ENCODE results near the gene PPM1A. TPM values are rescaled to one million over a fixed set of nuclear protein-coding genes. Genes with fewer than 3 reads are reported as not detected.

Gene PPM1A
- 20.6 and 22.8 TPM in 2 replicates for total RNA-seq

DNA sequence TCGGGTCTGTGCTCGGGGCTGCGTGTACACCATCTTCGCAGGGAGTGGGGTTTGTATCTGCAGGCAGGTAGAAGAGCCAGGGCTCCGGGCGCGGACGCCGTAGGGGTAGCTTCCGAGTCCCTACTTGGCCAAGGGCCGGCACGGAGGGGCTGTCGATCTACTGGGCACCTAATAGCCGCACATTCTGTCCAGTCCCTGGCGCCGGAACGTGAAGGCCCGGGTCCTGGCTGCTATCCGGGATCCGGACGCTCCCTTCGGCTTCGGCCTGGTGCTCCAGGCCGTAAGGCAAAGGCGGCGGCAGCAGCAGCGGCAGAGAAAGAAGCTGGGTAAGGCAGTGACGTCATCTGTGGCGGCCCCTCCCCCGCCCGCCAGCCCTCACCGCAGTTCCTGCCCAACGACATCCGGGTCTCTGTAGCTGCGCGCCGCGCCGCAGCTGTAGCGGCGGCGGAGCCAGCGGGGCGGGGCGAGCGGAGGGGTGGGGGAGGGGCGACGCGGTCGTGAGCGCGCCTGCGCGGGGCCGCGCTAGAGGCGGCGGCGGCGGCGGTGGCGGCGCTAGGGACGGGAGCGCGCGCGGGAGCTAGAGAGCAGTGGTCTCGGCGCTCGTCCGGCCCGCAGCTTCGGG lies at the start of gene PPM1A:
PPM1A (plus strand) TSS at position 525 of the 622 bp plus-strand sequence. CDS start 33,483 bp downstream, outside the sequence.
- peak; percentile 36 for DNase-seq (ENCODE audit: extremely low read depth, low read depth, low spot score)

DNA sequence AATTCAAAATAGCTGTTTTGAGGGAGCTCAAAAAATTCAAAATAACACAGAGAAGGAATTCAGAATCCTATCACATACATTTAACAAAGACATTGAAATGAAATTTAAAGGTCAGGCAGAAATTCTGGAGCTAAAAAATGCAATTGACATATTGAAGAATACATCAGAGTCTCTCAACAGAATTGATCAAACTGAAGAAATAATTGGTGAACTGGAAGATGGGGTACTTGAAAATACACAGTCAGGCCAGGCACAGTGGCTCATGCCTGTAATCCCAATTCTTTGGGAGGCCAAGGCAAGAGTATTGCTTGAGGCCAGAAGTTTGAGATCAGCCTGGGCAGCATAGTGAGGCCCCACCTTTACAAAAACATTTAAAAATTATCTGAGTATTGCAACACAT lies 49.7 kb upstream of the PPM1A start:
- DNase-seq (ENCODE audit: extremely low read depth, low read depth, low spot score) = no peak

DNA sequence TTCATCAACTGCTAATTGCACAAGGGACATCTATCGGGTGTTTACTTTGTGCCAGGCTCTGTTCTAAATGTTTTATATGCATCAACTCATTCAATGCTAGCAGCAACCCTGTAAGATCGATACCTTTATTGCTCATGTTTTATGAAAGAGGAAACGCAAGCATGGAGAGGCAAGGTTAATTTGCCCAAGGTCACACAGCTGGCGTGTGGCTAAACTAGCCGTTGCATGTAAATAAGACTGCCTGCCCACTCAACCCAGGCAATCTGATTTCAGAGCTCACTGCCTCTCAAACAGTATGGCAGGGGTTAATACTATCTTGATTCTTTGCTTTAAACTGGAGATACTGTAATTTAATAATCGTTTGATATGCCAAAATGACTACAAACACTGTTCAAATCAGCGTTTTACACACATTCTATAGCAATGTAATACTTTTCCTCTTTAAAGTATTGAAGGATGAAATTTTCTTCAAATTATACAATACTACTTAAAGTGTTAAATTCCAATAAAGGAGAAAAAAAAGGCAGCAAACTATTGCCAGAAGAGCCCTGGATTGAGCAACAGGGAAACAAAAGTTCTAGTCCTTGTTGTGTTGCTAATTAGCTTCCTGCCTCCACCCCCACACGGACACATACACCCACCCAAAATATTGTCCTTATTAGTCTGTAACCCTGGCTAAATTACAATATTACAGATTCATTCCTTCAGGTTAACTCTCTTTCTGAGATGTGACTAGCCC lies 44.7 kb upstream of the PPM1A start:
- no peak for DNase-seq (ENCODE audit: extremely low read depth, low read depth, low spot score)

DNA sequence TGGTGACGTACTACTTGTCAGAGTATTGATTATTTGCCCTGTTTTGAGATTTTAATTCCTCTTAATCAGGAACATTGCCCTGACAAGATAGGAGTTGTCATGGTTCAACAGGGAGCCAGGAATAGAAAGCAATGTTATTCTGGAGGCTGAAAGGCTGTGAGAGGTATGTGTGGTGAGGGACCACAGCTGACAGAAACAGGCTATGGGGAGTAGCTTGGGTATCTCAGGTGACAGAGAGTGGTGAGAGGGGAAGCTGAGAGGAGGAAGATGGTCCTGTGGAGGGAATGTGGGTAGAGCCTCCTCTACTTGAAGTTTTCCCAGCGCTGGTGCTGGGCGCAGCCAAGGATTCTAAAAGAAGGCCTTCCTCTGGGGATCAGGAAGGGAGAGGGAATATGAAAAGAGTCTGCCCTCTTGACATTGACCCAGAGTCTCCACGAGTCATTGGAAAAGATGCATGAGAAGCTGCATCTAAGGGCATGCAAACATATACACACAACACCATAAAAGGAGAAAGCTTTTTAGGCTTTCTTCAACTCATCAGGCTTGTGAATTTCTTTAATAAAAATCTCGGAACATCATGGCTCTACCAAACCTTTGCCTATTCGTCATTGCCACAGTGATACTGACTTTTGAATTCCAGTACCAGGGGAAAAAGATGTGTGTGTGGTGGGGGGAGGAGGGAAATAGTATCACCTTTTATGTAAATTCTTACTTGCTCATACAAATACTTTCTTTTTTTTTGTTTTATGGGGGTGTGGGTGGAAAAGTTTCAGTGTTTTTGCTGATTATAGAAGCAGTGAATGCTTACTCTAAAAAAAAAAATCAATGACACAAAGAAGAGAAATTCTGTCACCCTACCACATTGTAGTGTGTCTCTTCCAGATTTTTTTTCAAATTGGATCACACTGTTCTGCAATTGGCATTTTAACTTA lies 43.9 kb upstream of the PPM1A start:
- DNase-seq (ENCODE audit: extremely low read depth, low read depth, low spot score) = no peak

DNA sequence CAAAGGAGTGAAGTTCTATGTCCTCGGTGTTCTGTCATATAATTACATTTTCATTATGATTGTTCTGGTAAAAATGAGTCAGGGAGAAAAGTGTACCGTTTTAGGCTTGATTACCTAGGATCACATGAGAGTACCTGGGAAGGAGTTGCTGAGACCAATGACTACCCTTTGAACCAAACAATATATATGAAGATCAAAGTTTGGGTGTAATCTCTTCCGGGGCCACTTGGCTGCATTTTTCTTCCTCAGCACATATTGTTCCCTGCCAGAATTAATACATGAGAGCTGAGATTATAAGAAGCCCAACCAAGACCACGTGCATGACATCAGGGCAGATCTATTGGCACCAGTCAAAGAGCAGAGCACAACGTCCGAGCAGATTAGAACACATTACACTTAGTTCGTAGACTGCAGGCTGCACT lies 42.8 kb upstream of the PPM1A start:
- DNase-seq (ENCODE audit: extremely low read depth, low read depth, low spot score) = no peak

DNA sequence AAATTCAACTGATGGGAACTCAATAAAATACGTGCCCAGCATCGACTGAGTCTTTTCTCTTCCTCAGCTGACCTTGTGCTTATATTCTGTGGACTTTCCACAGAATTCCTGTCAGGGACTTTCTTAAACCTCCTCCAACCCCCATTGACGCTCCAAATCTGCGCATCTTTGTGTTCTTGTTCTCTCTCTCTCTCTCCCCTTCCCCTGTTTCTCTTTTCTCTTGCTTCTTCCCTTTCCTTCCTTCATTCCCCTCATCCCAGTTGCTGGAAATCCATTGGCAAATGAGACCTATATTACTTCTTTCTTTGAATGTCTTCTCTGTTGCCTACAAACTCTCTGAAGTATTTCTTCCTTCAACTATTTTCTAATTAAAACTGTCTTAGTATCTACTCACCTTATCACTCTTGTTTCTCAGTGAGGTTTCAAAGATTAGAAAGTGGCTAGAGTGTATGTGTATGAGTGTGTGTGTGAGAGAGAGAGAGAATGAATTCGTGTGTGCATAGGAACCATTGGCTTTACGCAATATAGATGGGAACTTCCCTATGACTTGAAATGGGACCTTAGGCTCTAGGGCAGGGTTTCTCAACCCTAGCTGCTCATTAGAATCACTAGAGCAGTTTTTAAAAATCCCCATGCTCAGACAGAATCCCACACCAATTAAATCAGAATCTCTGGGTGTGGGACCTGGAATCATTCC lies 42.0 kb upstream of the PPM1A start:
- no peak for DNase-seq (ENCODE audit: extremely low read depth, low read depth, low spot score)

DNA sequence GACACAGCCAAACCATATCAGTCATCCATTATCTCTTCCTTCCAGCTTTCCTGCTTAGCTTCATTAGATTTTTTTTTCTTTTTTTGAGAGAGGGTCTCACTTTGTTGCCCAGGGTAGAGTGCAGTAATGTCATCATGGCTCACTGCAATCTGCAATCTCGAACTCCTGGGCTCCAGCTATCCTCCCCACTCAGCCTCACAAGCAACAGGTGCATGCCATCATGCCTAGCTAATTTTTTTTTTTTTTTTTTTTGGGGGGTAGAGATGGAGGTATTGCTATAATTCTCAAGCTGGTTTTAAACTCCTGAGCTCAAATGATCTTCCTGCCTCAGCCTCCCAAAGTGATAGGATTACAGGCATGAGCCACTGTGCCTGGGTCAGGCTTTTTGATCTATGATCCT lies 38.3 kb upstream of the PPM1A start:
- DNase-seq (ENCODE audit: extremely low read depth, low read depth, low spot score) = no peak

DNA sequence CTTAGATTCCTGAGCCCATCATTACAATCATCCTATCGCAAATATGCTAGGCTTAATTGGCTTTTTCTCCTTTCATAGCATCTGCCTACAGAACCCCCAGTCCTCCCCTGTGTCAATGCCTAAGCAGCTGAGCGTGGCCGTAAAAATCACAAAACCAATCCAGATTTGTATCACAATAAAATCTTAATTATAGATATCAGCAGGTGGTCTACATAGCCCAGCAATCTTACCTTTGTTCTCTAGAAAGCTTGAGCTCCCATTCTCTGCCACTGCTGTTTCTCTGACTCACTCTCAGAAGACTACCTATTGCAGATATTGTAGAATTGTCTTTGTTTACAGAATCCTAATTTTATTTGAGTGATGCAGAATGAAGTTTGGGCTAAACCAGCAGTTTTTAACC lies 37.9 kb upstream of the PPM1A start:
- DNase-seq (ENCODE audit: extremely low read depth, low read depth, low spot score) = no peak

DNA sequence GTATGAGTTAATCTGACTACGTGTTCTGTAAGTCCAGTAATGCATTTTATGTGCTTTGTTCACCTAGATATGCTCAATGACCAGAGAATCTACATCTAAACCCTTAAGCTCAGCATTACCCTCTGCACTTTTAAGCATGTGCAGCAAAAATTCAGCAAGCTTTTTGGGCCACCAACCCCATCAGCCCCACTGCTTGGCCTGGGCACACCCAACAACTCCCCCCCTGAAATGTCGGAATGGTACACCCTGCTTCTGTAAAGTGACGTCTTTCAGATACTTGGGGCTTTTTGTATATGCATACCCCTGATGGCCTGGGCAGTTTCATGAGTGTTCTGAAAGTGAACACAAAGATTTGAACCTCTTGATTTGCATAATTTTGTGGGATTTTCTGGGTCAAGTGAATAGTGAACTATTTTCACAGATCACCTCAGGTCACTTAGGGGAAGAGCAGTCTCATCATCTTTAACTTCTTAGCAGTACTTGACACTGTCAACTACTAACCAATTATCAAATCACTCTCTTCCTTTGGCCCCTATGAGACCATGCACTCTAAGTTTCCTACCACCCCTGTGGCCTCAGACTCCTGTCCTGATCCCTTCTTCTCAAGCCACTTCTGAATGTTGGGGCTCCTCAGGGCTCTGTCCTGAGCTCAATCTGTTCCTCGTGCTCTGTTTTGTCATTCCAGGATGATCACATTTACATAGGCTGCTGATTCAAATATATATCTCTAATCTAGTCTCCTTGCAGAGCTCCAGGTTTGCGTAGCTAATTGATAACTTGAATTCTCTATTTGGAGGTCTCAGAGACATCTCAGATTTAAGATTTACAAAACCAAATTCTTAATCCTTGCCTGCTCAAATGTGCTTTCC lies 36.3 kb upstream of the PPM1A start:
- DNase-seq (ENCODE audit: extremely low read depth, low read depth, low spot score) = no peak

DNA sequence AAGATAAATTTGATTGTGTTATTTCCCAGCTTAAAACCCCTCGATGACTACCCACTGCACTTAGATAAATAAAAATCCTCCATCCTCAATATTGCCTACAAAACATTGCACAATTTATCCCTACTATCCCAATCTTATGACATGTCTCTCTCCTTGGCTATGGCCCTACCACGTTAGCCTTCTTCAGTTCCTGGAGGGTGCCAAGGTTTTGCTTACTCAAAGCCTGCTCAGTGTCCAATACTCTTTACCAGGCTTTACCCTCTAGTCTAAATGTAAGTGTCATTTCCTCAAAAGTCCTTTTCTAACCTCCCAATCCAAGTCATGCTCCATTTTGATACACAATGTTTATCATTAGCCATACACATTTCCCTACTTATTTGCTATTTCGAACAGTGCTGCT lies 35.0 kb upstream of the PPM1A start:
- no peak for DNase-seq (ENCODE audit: extremely low read depth, low read depth, low spot score)

DNA sequence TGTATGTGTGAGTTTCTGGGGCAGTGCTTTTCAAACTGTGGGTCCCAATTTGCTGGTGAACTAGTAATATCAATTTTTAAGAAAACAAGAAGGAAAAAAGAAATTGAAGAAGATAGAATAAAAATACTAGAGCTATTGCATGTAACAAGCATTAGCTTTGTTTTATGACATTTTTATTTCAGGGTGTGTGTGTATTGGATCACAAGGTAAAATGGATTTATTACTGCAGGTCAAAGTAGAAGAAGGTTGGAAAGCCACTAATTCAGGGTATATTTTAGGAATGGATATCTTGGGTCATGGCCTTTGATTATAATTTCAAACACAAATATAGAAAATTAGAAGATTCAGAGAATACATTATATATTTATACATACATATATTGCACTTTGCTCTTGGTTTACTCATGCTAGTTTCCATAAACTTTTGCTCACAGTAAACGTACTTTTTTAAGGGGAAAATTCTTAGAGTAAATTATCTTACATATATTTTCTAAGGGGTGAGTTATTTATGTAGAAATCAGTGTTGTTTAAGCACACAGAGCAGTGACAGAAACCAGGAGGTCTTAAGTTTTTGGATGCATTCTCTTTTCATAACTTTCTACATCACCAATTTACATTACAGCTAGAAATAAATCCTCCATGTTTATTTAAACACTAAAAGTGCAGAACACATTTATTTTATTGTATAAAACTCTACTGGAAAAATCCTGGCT lies 34.5 kb upstream of the PPM1A start:
- no peak for DNase-seq (ENCODE audit: extremely low read depth, low read depth, low spot score)

DNA sequence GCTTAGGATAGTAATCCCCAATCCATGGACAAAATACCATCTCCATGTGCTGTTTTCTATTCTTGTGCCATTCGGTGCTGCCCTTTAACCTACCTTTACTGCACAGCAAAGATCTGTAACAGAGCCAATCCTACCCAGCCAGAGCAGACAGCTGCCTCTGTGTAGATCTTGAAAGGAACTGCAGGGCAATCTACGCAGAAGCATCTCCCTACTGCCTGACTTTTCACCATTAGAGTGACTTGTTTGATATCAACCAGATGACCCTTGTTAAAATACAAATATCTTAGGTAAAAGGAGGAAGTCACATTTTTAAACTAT lies 33.9 kb upstream of the PPM1A start:
- DNase-seq (ENCODE audit: extremely low read depth, low read depth, low spot score) = no peak

DNA sequence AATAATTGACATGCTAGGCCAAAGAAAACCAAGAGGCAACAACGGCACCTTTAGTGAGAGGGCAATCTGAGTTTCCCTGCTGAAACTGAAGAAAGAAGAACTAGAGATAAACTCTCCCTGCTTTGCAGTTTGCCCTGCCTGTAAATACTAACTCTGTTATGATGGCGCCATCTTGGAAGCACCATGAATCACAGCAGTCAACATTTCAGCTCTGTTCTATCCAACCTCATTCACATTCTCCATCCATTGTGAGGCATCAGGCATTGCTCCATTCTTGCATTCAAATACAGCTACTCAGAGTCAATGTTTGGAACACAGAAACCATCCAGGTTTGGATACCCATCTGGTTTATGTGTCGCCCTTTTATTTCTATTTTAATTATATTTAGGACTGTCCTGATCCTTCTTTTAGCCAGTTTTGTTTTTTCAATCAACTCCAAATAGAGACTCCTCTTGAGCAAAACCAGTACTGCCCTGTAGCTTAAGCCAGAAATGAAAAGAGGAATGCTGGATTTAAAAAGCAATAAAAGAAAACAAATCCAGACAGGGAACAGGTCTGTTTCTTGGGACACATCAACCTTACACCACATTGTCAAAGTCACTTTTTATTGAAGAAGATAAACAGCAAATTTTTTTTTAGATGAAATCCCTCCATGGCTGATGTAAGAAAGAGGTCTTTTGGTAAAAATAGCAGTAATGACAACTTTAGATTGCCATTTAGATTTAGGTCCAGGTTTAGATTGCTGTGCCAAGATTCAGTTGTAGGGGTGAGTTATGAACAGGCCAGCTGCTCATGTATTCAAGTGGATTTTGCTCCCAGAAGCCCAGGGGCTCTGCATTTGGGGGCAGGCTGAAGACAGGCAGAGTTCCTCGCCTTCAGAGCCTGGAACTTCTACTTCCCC lies 33.3 kb upstream of the PPM1A start:
- DNase-seq (ENCODE audit: extremely low read depth, low read depth, low spot score) = no peak

DNA sequence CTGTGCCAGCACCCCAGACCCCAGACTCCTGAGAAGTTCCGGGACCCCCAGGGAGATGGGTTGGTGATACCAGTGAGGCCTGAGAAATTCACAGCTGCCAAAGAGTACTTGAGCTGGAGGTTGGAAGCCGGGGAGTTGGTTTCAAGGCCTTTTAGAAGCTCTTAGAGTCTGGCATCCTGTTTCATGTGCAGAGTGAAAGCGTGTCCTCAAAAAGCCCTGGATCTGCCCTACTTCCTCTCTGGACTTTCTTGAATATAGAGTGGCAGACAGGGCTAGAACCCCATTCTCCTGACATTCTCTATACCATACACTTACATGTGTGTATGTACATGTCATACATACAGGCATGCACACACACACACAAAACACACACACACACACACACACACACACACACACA lies 31.3 kb upstream of the PPM1A start:
- DNase-seq (ENCODE audit: extremely low read depth, low read depth, low spot score) = no peak

DNA sequence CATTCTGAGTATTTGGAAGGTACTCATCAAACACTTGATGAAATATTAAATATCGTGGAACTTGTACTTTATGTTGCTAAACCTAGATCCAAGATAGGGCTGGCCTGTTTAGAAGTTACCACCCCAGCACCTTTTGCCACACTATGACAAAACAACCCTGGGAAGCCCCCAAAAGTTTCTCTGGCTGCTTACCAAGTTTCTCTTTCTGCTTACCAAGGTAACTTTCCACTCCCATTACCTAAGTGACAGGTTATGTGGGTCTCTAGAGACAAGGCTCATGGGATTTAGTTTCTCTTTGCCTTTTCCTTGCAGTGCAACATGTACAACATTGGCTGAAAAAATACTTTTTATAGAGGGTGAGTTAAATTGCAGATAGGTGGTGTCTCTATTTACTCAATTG lies 28.9 kb upstream of the PPM1A start:
- no peak for DNase-seq (ENCODE audit: extremely low read depth, low read depth, low spot score)

DNA sequence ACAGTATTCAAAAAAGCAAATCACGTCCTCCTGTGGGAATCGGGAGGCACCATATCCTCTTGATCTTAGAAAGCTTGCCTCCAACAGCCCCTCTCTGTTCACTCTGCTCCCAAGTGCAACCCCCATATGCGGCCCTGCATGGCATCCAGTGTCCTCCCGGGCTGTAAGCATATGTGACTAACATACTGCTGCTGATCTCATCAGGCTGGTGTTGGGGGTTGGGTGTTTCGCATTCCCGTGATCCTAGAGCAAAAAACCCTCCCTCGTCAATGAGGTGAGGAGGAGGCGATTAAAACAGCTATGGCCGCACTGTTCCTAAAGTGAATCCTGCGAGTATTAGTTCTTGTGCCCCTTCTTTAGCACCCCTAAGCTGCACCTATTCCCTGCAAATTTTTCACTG lies 28.1 kb upstream of the PPM1A start:
- no peak for DNase-seq (ENCODE audit: extremely low read depth, low read depth, low spot score)

DNA sequence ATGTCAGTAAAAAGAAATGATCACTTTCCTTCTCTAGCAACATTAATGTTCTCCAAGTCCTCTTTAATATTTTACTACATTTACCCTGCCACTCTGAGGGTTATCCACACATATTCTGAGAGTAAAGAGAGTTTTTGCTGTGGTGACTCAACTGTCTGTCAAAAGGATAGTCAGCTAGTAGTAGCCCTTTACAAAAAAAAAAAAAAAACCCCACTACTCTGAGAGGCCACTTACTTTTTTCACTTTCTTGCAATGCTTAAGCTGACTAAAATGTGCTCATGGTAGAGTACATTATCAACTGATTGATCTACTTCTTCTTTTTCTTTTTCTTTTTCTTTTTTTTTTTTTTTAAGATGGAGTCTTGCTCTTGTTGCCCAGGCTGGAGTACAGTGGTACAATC lies 27.6 kb upstream of the PPM1A start:
- no peak for DNase-seq (ENCODE audit: extremely low read depth, low read depth, low spot score)

DNA sequence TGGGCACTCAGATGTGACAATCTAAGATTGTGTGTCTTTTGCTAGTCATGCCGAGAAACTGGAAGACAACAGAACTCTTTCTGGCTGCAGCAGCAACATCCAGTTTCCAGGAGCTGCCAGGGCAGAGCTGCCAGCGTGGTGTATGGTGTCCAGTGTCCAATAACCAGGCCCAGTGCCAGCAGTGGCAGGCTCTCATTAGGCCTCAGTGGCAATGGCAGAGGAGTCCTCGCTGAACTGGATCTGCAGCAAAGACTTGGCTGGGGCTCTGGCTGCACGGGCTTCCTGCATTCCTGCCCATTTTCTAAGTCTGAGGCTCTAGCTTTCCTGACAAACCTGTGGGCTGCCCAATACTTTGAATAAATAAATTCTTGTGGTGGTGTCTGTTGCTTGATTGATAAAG lies 26.2 kb upstream of the PPM1A start:
- no peak for DNase-seq (ENCODE audit: extremely low read depth, low read depth, low spot score)

DNA sequence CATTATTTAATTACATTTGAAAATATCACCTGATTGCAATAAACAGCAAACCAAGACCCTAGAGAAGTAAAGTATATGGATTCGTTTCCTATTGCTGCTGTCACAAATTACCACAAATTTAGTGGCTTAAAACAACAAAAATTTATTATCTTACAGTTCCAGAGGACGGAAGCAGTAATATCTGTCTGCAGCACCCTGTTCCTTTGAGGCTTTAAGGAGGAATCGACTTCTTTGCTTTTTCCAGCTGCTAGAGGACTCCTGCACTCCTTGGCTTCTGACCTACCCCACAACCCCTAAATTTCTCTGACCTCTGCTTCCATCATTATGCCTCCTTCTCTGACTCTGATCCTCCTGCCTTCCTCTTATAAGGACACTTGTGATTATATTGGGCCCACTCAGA lies 23.8 kb upstream of the PPM1A start:
- no peak for DNase-seq (ENCODE audit: extremely low read depth, low read depth, low spot score)

Data from glomerular endothelial cell (primary cell).